Caco-2 (cell line): Measurements from ENCODE around the gene CUTC. TPM values are rescaled to one million over a fixed set of nuclear protein-coding genes. Genes with fewer than 3 reads are reported as not detected.

Source experiments
- BruUV-seq: library from RNA; stranded (reverse); fragments of 400-500 nt; replicated peaks from 2 replicates; lab custom pipeline; 2021; lab: Mats Ljungman, UMichigan
- CTCF ChIA-PET: fragments of 300-600 bp; sonication (Branson Sonifier 250); formaldehyde crosslinking; loops from one replicate; lab custom pipeline; 2022; ENCODE audit warnings: antibody characterized with exemption; lab: Charles Lee
- POLR2A ChIA-PET: fragments of 300-600 bp; sonication (Branson Sonifier 250); formaldehyde crosslinking; loops from one replicate; lab custom pipeline; 2022; ENCODE audit warnings: antibody characterized with exemption; lab: Charles Lee
- DNase-seq, 2 experiments: peaks; one replicate each; pipeline versions ENCODE4 v3.0.0 to v3.0.0-alpha.2; 2020 to 2022
- H3K27me3 ChIP-seq: replicated peaks from 2 replicates; pipeline ENCODE4 v1.6.0; 2011; ENCODE audit warnings: low read length; ENCODE audit not compliant: control insufficient read depth, insufficient read depth
- H3K36me3 ChIP-seq: 2 replicates; pipeline ENCODE4 v1.5.1; 2011; ENCODE audit warnings: low read length; ENCODE audit not compliant: control insufficient read depth, insufficient read depth
- H3K4me1 ChIP-seq: fragments of 250-450 bp; sonication (Bioruptor Pico); 2 replicates; pipeline ENCODE4 v1.5.1; 2020; ENCODE audit warnings: mild to moderate bottlenecking
- H3K4me3 ChIP-seq: 2 replicates; pipeline ENCODE4 v1.5.1; 2011; ENCODE audit warnings: low read depth, mild to moderate bottlenecking, control low read depth, low read length
- H3K9me3 ChIP-seq: fragments of 250-450 bp; sonication (Bioruptor Pico); 2 replicates; pipeline ENCODE4 v1.5.1; 2020; ENCODE audit warnings: mild to moderate bottlenecking, moderate library complexity
- H3K27ac Mint-ChIP-seq: one replicate; pipeline ENCODE4 v1.8.0; 2022; ENCODE audit warnings: mixed read lengths; ENCODE audit not compliant: unreplicated experiment
- H3K27me3 Mint-ChIP-seq: one replicate; pipeline ENCODE4 v1.8.0; 2022; ENCODE audit warnings: mixed read lengths; ENCODE audit not compliant: insufficient read depth, unreplicated experiment
- H3K36me3 Mint-ChIP-seq: one replicate; pipeline ENCODE4 v1.8.0; 2022; ENCODE audit warnings: mild to moderate bottlenecking, mixed read lengths; ENCODE audit not compliant: insufficient read depth, unreplicated experiment
- H3K4me1 Mint-ChIP-seq: one replicate; pipeline ENCODE4 v1.8.0; 2022; ENCODE audit warnings: low read depth, mixed read lengths; ENCODE audit not compliant: unreplicated experiment
- H3K4me3 Mint-ChIP-seq: one replicate; pipeline ENCODE4 v1.8.0; 2022; ENCODE audit warnings: mild to moderate bottlenecking, moderate library complexity, mixed read lengths; ENCODE audit not compliant: unreplicated experiment
- H3K9me3 Mint-ChIP-seq: one replicate; pipeline ENCODE4 v1.8.0; 2022; ENCODE audit warnings: mixed read lengths; ENCODE audit not compliant: unreplicated experiment
- intact Hi-C: fragments of 100-400 bp; cut with micrococcal nuclease; formaldehyde crosslinking; loops from one replicate; pipeline ENCODE4 v1.10.0; 2022; ENCODE audit not compliant: unreplicated experiment
- total RNA-seq: library from RNA; stranded (reverse); gene quantifications from 2 replicates; pipeline ENCODE4 v1.2.3, GENCODE V29; 2022
- TF ChIP-seq, protein P1 (sequence below), 2 experiments: fragments of 200-600 bp in 1 of 2; IDR thresholded peaks; 1 replicate in 1 of 2; 2 replicates in 1 of 2; pipeline versions ENCODE4 v1.5.1 to v1.8.0; 2011 to 2022; ENCODE audit warnings: antibody characterized with exemption in 1 of 2, control low read depth in 1 of 2, inconsistent platforms in 1 of 2, low read depth in 1 of 2, low read length in 1 of 2, mild to moderate bottlenecking in 1 of 2, moderate library complexity in 1 of 2; ENCODE audit not compliant: insufficient read depth in 1 of 2, severe bottlenecking in 1 of 2, unreplicated experiment in 1 of 2

Gene CUTC
- total RNA-seq, 1 experiment from 2014 or later, result 30.1 TPM

GRCh38 chr10:99685597-99685967 lies 46.5 kb upstream of the CUTC start:
- no peak overlapping the region for H3K27ac Mint-ChIP-seq
- H3K4me1 ChIP-seq, result no peaks in the 10 kb centered on the region; the same call in 1 of the 2 replicates
- H3K36me3 Mint-ChIP-seq, result peaks cover 66% of the 10 kb centered on the region
- intact Hi-C loops, result no loop called here
- H3K4me3 Mint-ChIP-seq, result no peak overlapping the region
- ChIA-PET POLR2A (no interaction called here), CTCF (no interaction called here)
- peaks cover 6% of the 10 kb centered on the region for H3K4me1 Mint-ChIP-seq
- DNase-seq, result no peak
- H3K4me3 ChIP-seq, result no peak overlapping the region
- no peaks in the 10 kb centered on the region for H3K9me3 Mint-ChIP-seq
- H3K9me3 ChIP-seq, result no peaks in the 10 kb centered on the region
- BruUV-seq, result no TSS peak
- TF ChIP-seq, protein P1, sequence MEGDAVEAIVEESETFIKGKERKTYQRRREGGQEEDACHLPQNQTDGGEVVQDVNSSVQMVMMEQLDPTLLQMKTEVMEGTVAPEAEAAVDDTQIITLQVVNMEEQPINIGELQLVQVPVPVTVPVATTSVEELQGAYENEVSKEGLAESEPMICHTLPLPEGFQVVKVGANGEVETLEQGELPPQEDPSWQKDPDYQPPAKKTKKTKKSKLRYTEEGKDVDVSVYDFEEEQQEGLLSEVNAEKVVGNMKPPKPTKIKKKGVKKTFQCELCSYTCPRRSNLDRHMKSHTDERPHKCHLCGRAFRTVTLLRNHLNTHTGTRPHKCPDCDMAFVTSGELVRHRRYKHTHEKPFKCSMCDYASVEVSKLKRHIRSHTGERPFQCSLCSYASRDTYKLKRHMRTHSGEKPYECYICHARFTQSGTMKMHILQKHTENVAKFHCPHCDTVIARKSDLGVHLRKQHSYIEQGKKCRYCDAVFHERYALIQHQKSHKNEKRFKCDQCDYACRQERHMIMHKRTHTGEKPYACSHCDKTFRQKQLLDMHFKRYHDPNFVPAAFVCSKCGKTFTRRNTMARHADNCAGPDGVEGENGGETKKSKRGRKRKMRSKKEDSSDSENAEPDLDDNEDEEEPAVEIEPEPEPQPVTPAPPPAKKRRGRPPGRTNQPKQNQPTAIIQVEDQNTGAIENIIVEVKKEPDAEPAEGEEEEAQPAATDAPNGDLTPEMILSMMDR (IDR thresholded peaks at IDR 0.05; ENCODE audit: insufficient read depth in 1 of 2, low read depth in 1 of 2, low read length in 1 of 2, severe bottlenecking in 1 of 2, unreplicated experiment in 1 of 2), result no peak
- H3K27me3 Mint-ChIP-seq, result no peaks in the 10 kb centered on the region
- no peaks in the 10 kb centered on the region for H3K27me3 ChIP-seq
- 0 out of 2 replicates have a peak, but pooled peaks cover 2% of the 10 kb centered on the region for H3K36me3 ChIP-seq

DNA sequence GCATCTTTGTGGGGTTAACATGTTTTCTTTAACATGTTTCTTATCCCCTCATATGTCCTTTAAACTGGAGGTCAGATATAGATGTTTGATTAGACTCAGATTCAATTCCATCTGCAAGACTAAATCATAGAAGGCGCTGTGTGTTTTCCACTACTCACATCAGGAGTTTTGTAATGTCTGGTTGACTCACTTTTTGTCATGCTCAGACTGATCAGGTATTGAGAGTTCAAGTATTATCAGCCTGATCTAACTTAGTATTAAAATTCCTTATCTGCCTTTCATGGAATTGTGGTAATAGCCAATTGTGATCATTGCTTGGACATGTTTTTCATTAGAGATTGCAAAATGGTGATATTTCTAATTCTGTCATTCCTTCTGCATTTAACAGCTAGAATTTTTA lies 42.6 kb upstream of the CUTC start:
- peaks cover 85% of the 10 kb centered on the region for H3K36me3 Mint-ChIP-seq
- TF ChIP-seq, protein P1 (IDR thresholded peaks at IDR 0.05; ENCODE audit: insufficient read depth in 1 of 2, low read depth in 1 of 2, low read length in 1 of 2, severe bottlenecking in 1 of 2, unreplicated experiment in 1 of 2), result no peak
- no peaks in the 10 kb centered on the region for H3K27me3 ChIP-seq
- ChIA-PET POLR2A (no interaction called here), CTCF (no interaction called here)
- no peaks in the 10 kb centered on the region for H3K9me3 ChIP-seq
- DNase-seq, result no peak
- peaks cover 6% of the 10 kb centered on the region for H3K4me1 Mint-ChIP-seq
- no peak overlapping the region for H3K4me3 ChIP-seq
- intact Hi-C loops, result no loop called here
- H3K36me3 ChIP-seq, result no peaks in the 10 kb centered on the region; the same call in 1 of the 2 replicates
- H3K27me3 Mint-ChIP-seq, result no peaks in the 10 kb centered on the region
- BruUV-seq, result no TSS peak
- peaks cover 8% of the 10 kb centered on the region for H3K4me1 ChIP-seq
- H3K27ac Mint-ChIP-seq, result no peak overlapping the region
- no peak overlapping the region for H3K4me3 Mint-ChIP-seq
- H3K9me3 Mint-ChIP-seq, result no peaks in the 10 kb centered on the region

DNA sequence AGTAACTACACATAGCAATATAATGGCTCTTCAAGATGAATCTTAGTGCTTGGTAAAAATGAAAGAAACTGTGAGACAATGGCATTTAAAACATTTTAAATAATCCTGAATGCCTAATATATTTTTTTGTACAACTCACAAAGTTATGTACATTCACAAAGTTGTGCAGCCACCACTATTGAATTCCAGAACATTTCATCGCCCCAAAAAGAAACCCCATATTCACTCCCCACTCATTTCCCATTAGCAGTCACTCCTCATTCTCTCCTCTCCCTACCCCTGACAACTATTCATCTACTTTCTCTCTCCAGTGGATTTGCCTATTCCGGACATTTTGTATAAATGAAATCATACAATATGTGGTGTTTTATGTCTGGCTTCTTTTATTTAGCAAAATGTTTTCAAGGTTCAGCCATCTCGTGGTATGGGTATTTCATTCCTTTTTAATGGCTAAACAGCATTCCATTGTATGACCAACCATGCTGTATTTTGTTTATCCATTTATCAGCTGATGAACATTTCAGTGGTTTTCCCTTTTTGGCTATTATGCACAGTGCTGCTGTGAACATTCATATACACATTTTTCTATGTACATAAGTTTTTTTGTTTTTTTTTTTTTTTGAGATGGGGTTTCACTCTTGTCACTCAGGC lies 38.0 kb upstream of the CUTC start:
- no peak for DNase-seq
- CTCF ChIA-PET, result no interaction called here
- POLR2A ChIA-PET, result no interaction called here
- H3K4me3 ChIP-seq, result no peak overlapping the region
- Mint-ChIP-seq H3K4me1 (peaks cover 4% of the 10 kb centered on the region), H3K36me3 (peaks cover 78% of the 10 kb centered on the region), H3K4me3 (no peak overlapping the region), H3K27ac (no peak overlapping the region), H3K27me3 (no peaks in the 10 kb centered on the region), H3K9me3 (no peaks in the 10 kb centered on the region)
- TF ChIP-seq, protein P1 (IDR thresholded peaks at IDR 0.05; ENCODE audit: insufficient read depth in 1 of 2, low read depth in 1 of 2, low read length in 1 of 2, severe bottlenecking in 1 of 2, unreplicated experiment in 1 of 2), result no peak
- intact Hi-C loops, result loop anchor here (10.0 kb wide), 1 partner anchor 259 kb away; the partner anchor contains the start of gene GOT1
- no TSS peak for BruUV-seq
- H3K9me3 ChIP-seq, result no peaks in the 10 kb centered on the region
- H3K27me3 ChIP-seq, result no peaks in the 10 kb centered on the region
- H3K4me1 ChIP-seq, result peaks cover 8% of the 10 kb centered on the region
- H3K36me3 ChIP-seq, result peaks cover 2% of the 10 kb centered on the region
